Measurements from ENCODE around the gene SLC25A10.
"Not testable (repeated sequence)": the region's sequence is repeated elsewhere in the genome, so short reads cannot be mapped to it uniquely, and the experiment has no call there.

Gene SLC25A10, protein sequence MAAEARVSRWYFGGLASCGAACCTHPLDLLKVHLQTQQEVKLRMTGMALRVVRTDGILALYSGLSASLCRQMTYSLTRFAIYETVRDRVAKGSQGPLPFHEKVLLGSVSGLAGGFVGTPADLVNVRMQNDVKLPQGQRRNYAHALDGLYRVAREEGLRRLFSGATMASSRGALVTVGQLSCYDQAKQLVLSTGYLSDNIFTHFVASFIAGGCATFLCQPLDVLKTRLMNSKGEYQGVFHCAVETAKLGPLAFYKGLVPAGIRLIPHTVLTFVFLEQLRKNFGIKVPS

DNA sequence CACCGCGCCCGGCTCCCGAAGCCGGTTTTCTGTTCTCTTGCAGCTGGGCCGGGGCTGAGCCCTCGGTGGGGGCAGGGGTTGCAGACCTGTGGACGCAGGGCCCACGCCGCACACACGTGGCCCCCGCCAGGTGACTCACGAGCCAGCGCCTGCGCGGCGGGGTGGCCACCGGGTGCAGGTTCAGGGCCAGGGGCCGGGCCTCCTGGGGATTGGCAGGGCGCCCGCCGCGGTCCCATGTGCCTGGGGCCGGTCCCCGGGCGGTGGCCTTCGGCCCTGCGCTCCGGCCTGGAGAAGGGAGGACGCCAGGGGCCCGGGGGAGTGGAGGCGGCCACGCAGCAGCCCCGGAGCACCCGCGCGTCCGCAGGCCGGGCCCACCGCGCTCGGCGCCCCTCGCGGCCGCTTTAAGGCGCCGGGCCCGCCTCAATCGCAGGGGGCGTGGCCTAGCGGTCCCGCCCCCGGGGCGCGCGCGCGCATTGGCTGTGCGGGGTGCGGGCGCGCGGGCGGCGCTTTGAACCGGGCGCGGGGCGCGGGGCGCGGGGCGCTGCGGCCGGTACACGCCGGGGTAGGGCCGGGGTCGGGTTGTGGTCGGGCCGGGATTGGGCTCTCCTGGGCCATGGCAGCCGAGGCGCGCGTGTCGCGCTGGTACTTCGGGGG lies at the start of gene SLC25A10:
Gene SLC25A10, plus strand, starts transcription at position 471 of the 654 bp plus-strand sequence. Its CDS starts 143 bp downstream, at position 614.
- DNase-seq (ENCODE audit: low read depth in 1 of 2, low spot score in 1 of 2): peak; percentile 59 to 76

DNA sequence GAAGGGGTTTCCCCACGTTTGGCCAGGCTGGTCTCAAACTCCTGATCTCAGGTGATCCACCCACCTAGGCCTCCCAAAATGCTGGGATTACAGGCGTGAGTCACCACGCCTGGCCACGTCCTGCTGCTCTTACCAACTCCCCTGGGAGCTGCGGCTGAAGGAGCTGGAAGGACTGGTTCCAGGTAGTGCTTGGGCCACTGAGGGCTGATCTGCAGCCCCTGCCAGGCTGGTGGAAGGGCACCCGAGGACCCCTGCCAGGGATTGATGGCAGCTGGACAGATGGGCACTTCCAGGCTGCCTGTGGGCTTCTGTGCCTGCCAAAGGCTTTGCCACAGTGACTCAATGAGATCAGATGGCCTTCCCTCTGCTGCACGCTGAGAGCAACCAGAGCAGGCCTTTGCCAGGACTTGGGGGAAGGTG lies 48.0 kb upstream of the SLC25A10 start:
- no peak for DNase-seq (ENCODE audit: low read depth in 1 of 2, low spot score in 1 of 2)

DNA sequence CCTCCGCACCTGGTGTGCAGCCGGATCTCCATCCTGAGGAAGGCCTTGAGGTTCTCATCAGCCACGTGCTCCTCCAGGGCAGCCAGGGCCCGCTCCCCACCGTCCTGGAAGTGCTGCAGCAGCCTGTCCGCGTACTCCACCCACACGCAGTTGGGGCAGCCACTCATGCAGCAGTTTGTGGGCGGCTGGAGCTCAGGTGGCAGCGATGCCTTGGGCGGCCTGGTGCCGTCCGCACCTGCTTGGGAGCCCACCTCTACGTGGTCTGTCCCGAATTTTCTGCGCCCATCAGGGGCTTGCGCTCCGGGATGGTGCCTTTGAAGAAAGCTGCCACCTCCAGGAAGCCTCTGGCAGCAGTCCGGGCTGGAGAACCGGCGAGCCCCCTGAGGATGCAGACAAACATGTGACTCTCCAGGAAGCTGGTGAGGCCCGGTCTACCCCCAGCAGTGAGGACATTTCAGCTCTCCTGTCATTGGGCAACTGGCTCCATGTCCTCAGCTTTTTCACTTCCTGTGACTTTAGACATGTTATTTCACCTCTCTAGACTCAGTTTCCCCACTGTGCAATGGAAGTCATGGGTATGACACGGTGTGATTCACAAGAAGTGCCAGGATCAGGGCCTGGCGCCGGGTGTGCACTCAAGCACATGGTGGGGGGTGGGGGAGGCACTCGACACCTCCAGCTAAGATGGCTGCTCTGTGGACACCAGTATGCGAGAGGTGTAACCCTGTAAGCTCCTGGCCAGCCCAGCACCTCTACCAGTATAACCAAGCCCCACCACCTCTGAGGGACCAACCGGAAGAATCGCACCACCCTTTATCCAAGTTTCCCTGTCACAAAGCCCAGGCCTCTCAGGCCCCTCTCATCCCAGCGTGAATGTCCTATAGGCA lies 46.6 kb upstream of the SLC25A10 start:
- peak in 1 of 2 donors; percentile 48 for DNase-seq (ENCODE audit: low read depth in 1 of 2, low spot score in 1 of 2)

DNA sequence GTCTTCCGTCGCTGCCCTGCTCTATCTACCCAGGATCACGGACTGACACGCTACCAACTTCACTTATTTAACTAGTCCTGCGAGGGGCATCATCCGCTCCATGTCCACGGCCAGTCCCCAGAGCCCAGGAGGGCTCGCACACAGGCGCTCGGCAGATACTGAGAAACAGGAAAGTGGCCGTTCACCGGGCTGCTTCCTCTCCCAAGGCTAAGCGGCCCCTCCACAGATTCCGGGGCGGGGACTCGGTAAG lies 46.1 kb upstream of the SLC25A10 start:
- no peak for DNase-seq (ENCODE audit: low read depth in 1 of 2, low spot score in 1 of 2)

DNA sequence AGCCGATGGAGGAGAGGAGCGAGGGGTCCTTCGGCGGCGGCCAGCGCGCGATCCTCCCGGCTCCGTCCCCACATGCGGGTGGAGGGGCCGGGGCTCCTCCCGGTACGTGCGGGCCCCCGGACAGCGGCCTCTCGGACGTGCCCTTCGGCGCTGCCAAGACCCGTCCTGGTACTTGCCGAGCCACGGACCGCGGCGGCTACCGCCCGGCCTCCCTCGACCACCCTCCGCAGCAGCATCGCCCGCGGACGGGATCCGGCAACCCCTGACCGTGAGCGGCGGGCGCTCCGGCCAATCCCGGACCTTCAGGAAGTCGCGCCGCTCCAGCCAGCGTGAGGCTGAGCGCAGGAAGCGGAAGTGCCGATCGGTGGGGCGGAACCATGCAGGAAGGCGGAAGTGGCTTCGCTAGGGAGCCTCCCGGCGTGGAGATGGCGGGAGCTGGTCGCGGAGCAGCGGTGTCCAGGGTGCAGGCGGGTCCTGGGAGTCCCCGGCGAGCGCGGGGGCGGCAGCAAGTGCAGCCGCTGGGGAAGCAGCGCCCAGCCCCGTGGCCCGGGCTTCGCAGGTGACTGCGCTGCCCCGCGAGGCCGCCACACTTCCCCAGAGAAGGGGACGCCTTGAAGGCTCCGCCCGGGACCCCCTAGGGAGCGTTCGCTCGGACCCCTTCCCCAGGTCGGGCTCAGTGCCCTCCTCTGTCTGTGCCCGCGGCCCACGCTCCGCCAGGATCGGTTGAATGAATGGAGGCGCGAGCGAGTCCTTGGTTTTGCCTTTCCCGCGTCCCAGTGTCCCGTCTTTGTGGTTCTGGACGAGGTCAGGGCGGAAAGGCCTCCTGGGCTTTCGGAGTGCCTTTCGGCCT lies 45.5 kb upstream of the SLC25A10 start, which contains the start of the genes CCDC137 and OXLD1:
Gene CCDC137, plus strand, starts transcription at position 396 of the 850 bp plus-strand sequence. Its CDS starts 30 bp downstream, at position 426.
Gene OXLD1, minus strand, starts transcription at position 264 of the 850 bp plus-strand sequence. Its CDS starts 28 bp downstream, at position 236.
- DNase-seq (ENCODE audit: low read depth in 1 of 2, low spot score in 1 of 2): peak; percentile 84 to 88

DNA sequence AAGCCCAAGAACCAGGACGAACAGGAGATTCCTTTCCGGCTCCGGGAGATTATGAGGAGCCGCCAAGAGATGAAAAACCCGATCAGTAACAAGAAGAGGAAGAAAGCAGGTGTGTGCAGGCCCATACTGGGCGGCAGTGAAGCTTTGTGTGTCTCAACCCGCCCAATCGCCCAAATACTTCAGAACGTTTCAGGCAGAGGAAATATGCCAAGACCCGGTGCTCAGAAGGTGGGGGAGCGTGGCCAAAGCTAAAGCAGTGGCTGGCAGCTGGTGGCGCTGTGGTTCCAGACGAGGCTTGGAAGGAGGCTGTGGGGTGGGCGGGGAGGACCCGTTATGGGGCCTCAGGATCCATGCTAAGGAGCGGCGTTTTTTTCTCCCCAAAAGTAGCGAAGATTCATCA lies 44.3 kb upstream of the SLC25A10 start:
- DNase-seq (ENCODE audit: low read depth in 1 of 2, low spot score in 1 of 2): no peak

DNA sequence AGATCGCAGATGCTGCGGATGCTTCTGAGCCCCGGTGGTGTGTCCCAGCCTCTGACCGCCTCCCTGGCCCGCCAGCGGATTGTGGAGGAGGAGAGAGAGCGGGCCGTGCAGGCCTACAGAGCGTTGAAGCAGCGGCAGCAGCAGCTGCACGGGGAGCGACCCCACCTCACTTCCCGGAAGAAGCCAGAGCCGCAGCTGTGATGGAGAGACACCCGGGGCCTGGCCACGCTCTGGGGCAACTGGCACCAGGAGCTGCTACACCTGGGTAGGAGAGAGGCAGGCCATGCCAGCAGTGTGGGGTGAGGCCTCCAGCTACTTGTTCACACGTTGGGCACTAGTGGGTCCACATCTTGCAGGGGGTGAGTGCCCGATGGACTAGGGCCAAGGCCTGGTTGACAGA lies 39.6 kb upstream of the SLC25A10 start:
- DNase-seq (ENCODE audit: low read depth in 1 of 2, low spot score in 1 of 2): no peak

DNA sequence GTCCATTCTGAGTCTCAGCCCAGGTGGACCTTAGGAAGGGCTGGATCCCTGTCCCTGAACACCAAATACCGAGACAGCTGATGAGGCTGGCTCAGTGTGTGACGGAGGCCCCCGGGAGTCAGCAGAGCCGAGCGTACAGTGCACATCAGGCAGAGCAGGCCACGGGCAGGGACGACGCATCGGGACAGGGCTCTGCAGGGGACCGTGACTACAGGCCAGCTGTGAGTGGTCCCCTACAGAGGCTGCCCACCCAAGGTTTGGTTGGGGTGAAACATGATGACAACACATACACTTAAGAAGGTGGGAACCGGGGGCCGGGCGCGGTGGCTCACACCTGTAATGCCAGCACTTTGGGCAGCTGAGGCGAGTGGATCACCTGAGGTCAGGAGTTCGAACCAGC lies 39.1 kb upstream of the SLC25A10 start:
- no peak for DNase-seq (ENCODE audit: low read depth in 1 of 2, low spot score in 1 of 2)

DNA sequence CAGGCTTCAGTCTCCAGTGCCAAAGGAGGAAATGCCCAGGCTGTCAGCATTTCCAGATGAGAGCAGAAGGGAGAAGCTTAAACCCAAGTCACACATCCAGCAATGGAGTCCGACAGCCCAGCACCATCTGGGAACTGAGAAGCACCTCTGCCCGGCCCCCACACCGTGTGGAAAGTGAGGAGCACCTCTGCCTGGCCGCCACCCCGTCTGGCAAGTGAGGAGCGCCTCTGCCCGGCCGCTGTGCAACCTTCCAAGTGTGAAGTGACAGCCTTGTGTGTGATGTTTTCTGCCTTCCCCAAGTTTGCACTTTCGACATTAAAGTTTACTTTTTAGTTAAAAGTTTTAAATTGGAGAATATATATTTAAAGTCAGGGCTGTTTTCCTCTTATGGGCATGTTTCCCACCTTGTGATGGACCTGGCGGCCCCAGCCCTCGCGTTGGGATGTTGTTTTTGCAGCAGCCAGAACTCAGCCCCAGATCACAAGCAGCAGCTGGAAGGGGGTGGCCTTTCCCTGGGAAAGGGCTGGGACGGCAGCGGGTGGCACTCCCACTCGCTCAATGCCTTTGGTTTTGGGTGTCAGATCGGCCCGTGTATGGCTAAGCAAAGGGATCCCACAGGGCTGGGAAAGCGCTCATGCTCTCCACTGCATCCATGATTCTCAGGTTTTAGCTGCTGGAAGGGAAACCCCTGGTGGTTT lies 38.4 kb upstream of the SLC25A10 start:
- no peak for DNase-seq (ENCODE audit: low read depth in 1 of 2, low spot score in 1 of 2)

DNA sequence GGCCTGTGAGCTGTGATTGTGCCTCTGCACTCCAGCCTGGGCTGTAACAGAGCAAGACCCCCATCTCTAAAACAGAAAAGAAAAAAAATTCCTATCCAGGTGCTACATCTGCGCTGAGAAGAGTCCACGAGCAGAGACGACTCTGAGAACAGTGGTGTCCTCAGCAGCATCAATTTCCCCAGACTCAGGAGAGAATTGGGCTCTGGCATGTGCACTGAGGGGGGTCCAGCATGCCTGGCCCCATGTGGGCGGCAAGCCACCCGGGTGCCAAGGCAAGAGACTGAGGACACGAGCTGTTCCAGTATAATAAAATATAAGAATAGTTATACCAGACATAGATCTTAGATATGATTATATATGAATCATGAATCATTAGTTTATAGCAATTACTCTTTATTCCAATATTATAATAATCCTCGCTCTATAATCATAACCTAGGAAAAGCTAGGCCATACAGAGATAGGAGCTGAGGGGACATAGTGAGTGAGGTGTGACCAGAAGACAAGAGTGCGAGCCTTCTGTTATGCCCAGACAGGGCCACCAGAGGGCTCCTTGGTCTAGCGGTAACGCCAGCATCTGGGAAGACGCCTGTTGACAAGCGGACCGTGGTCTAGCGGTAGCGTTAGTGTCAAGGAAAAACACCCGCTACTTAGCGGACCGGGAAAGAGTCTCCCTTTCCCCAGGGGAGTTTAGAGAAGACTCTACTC lies 36.4 kb upstream of the SLC25A10 start:
- DNase-seq (ENCODE audit: low read depth in 1 of 2, low spot score in 1 of 2): not testable (repeated sequence)

DNA sequence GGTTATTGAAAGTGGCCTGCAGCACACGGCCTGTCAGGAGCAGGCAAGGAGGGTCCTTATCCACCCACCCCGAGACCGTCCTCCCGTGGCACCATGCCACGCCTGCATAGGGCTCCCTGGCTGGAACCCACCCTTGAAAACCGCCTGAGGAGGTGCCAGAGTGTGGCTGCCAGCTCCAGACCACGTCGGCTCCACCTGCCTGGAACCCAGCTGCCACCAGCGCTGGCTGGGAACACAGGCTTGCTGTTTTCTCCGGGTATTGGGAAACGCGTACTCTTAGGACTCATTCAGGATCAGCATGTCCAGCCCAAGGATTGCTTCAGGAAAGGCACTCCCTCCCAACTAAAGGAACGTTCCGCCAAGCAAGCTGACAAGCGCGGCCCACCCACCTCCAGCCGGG lies 35.2 kb upstream of the SLC25A10 start:
- no peak for DNase-seq (ENCODE audit: low read depth in 1 of 2, low spot score in 1 of 2)

DNA sequence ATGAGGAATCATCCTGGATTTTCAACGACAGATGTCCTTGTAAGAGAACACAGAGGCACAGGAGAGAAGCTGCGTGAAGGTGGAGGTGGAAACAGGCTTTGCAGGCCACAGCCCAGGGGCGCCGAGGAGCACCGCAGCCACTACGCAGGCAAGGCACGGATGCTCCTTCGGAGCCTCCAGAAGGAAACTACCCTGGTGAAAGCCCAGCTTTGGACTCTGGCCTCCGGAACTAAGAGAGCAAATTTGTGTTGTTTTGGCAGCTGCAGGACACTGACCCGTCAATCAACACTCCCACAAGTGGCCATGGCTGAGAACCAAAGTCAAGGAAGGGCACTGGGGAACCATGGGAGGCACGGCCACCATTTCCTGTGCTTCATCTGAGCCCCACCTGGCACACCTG lies 31.9 kb upstream of the SLC25A10 start:
- no peak for DNase-seq (ENCODE audit: low read depth in 1 of 2, low spot score in 1 of 2)

DNA sequence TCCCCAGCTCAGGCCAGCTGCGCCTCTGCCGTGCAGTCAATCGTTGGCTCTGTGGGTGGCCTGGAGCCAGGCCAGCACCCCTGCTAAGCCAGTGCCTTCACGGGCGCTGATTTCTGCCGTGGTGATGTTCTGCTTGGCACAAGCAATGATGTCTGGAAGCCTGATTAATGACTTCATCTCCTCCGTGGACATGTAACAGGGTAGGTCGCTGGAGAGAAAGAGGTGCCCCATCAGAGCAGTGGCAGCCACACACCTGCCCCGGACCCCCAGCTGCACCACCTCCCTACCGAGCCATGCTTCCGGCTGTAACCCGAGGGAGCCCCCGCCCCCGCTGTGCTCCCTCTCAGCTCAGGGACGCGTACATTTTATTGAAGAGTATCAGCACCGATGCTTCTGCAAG lies 30.4 kb upstream of the SLC25A10 start:
- DNase-seq (ENCODE audit: low read depth in 1 of 2, low spot score in 1 of 2): no peak

DNA sequence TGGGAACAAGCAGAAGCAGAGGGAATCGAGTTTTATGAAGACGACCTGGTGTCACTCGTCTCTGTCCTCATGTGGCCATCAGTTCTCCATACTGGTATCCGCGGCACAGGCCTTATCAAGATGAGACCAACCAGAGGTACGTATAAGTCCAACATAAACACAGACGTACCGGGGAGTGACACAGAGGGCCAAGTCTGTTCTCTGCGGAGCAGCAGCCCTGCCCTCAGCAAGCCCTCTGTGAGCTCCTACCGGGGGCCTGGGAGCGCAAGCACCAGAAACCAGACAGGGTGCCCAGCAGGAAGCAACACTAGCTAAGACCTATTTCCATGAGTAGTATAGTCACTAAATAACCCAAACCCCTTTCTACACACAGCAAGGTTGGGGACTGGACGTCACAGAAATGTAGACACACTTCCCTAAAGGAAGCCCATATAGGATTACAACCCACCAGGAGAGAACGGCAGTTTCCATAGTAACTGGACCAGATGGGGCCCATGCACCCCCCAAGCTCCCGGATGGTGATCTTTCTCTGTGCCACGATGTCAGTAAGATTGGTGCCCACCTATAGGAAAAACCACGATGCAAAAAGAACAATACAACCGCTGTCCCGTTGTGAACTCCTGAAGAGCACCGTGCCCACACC lies 29.4 kb upstream of the SLC25A10 start:
- no peak for DNase-seq (ENCODE audit: low read depth in 1 of 2, low spot score in 1 of 2)

DNA sequence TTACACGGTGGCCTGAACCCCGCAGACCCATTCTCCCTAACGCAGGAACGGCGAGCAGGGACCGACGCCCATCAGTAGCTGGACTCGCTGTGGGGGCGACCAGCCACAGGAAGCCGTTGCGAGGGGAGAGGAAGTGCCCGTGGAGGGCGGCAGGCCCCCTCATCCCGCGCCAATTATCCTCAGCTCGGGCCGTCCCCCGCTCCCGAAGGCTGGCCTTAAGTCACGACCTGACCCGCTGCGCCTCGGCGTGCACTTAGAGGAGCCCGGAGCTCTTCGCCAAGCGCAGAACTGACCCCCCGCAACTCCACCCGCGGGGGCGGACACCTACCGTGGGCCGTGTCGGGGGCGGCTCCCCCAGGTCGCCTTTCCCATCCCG lies 28.9 kb upstream of the SLC25A10 start:
- no peak for DNase-seq (ENCODE audit: low read depth in 1 of 2, low spot score in 1 of 2)

DNA sequence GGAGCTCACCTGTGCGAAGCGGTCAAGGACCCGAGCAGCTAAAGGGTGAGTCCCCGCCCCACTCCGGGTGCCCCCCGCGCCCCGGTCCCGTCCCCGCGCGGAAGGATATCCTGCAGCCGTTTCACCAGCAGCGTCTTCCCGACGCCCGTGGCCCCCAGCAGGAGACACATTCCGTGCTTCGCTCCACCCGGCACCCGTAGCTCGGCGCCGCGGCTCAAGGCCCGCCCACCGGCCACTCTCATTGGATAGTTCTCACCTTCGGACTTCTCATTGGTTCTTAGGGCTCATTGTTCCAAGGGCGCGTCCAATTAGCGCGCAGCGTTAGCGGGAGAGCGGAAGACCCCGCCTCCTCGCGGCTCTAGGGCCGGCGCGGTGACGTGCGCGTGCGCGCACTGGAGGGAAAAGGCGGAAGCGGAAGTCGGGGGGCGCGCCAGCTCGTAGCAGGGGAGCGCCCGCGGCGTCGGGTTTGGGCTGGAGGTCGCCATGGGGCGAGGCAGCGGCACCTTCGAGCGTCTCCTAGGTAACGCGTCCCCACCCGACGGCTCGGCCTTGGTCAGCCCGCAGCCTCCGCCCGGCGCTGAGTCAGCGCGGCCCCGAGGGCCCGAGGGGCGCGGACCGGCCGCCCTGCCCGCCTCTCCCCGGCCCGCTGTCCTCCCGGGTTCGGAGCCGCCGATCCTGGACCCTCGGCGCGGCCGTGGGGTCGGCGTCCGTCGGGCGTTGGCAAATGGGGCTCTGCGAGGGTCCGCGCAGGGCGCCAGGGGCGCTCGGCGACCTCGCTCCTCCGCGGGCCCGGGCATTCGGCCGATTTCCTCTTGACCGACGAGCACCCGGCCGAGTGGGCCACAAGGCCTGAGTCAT lies 28.3 kb upstream of the SLC25A10 start, which contains the start of the genes ARL16 and HGS:
Gene ARL16, minus strand, starts transcription at position 214 of the 858 bp plus-strand sequence. Its CDS starts 44 bp downstream, at position 170.
Gene HGS, plus strand, starts transcription at position 428 of the 858 bp plus-strand sequence. Its CDS starts 56 bp downstream, at position 484.
- peak; percentile 96 for DNase-seq (ENCODE audit: low read depth in 1 of 2, low spot score in 1 of 2)

DNA sequence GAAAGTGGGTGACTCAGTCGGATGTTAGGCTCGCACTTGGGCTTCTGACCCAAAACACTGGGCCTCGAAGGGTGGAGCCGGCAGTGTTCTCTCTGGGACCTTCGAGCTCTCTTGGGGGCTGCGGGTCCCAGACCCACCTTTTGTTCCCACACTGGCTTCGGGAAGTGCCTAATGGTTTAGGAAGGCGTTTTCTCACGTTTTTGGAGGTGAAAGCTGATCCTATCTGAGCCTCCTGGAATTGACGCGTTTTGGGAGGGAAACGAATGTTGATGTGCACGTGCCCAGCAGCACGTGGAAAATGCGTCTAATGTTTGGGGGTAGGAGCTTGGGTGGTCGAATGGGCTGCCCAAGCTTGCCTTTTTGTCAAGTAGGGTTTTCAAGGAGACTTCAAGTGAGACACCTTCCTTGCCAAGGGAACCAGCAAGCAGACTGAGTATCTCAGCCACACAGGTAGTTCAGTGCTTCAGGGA lies 27.6 kb upstream of the SLC25A10 start:
- no peak for DNase-seq (ENCODE audit: low read depth in 1 of 2, low spot score in 1 of 2)

DNA sequence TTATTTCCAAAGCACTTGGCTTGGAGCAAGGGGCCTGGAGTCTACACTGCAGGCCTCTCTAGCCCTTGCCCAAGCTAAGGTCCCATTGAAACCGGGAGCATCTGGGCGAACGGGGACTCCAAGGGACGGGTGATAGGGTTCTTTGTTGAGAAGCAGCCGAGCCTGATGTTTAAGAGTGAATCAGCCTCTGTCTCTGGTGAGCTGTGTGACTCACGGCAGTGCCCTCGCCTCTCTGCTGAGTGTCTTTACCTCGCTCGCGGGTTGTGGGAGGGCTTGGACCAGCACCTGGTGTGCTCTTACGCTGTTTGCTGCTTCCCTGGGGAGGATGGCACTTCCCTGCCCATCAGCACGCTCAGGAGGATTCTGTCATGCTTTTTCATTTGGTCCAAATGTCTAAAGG lies 27.0 kb upstream of the SLC25A10 start:
- peak in 1 of 2 donors; percentile 31 for DNase-seq (ENCODE audit: low read depth in 1 of 2, low spot score in 1 of 2)
